Measurements from ENCODE around the gene AAGAB. TPM values are rescaled to one million over a fixed set of nuclear protein-coding genes. Genes with fewer than 3 reads are reported as not detected.

AAGAB gene
- total and polyA plus RNA-seq, 9 donors: 7.8 to 37.1 (median 22.8) TPM

DNA sequence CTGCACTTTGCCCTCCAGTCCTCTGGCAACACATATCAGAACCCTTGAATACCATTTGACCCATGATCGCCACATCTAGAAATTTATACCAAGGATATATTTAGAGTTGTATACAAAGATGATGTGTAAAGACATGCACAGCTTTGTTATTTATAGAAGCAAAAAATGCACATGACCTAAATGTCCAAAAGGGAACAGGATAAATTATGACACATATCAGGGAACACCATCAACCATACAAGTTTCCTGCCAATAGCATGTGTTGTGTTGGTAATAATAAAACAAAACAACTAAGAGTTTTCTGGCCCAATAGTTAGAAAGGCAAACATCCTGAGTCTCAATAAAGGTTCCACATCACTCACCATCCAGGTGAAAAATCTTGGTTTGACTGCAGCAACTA, 51.5 kb downstream of the AAGAB start:
- Histone ChIP-seq H3K9me3 (no peaks in the 10 kb centered on the region), H3K4me1 (ENCODE audit: insufficient read depth) (peaks cover 9% of the 10 kb centered on the region), H3K36me3 (no peaks in the 10 kb centered on the region), H3K27ac (no peak overlapping the region), H3K4me3 (no peak overlapping the region), H3K27me3 (no peaks in the 10 kb centered on the region)
- TF ChIP-seq, protein P1, sequence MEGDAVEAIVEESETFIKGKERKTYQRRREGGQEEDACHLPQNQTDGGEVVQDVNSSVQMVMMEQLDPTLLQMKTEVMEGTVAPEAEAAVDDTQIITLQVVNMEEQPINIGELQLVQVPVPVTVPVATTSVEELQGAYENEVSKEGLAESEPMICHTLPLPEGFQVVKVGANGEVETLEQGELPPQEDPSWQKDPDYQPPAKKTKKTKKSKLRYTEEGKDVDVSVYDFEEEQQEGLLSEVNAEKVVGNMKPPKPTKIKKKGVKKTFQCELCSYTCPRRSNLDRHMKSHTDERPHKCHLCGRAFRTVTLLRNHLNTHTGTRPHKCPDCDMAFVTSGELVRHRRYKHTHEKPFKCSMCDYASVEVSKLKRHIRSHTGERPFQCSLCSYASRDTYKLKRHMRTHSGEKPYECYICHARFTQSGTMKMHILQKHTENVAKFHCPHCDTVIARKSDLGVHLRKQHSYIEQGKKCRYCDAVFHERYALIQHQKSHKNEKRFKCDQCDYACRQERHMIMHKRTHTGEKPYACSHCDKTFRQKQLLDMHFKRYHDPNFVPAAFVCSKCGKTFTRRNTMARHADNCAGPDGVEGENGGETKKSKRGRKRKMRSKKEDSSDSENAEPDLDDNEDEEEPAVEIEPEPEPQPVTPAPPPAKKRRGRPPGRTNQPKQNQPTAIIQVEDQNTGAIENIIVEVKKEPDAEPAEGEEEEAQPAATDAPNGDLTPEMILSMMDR (IDR thresholded peaks at IDR 0.05): no peak
- TF ChIP-seq POLR2A (IDR thresholded peaks at IDR 0.05) (no peak), EP300 (IDR thresholded peaks at IDR 0.05) (no peak)
- intact Hi-C loops (cut with DNase I): no loop called here
- WGBS, 3 donors: 90 to 97% (median 97%) methylated on average over 1 of the region's 1 CpG
- DNase-seq: no peak

GRCh38 chr15:67202091-67202490, 52.4 kb downstream of the AAGAB start:
- Histone ChIP-seq H3K27me3 (no peaks in the 10 kb centered on the region), H3K27ac (no peak overlapping the region), H3K36me3 (no peaks in the 10 kb centered on the region), H3K9me3 (no peaks in the 10 kb centered on the region), H3K4me1 (ENCODE audit: insufficient read depth) (peaks cover 11% of the 10 kb centered on the region), H3K4me3 (no peak overlapping the region)
- 96 to 98% (median 97%) methylated on average over 2 of the region's 2 CpGs for WGBS, 3 donors
- TF ChIP-seq EP300 (IDR thresholded peaks at IDR 0.05) (no peak), POLR2A (IDR thresholded peaks at IDR 0.05) (no peak)
- TF ChIP-seq, protein P1 (IDR thresholded peaks at IDR 0.05): no peak
- intact Hi-C loops (cut with DNase I): no loop called here
- no peak for DNase-seq

DNA sequence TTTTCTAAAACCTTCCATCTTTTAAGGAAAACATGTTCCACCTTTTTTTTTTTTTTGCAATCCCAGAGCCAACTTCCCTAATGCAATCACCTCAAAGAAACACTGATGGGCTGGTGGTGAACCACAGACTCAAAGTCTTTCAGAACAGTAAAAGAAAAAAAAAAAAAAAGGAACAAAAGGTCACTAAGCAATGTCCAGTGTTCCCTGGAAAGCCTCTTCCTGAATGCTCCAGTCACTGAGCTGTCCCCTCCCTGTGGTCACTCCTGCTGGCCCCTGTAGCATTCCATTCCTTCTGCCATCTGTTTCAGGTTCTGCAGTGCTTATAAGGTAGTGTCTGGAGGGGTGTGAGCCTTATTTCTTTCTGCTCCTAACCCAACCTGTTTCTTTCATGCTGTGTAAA, 53.3 kb downstream of the AAGAB start:
- TF ChIP-seq EP300 (IDR thresholded peaks at IDR 0.05): no peak
- TF ChIP-seq, protein P1 (IDR thresholded peaks at IDR 0.05): no peak
- intact Hi-C loops (cut with DNase I): no loop called here

DNA sequence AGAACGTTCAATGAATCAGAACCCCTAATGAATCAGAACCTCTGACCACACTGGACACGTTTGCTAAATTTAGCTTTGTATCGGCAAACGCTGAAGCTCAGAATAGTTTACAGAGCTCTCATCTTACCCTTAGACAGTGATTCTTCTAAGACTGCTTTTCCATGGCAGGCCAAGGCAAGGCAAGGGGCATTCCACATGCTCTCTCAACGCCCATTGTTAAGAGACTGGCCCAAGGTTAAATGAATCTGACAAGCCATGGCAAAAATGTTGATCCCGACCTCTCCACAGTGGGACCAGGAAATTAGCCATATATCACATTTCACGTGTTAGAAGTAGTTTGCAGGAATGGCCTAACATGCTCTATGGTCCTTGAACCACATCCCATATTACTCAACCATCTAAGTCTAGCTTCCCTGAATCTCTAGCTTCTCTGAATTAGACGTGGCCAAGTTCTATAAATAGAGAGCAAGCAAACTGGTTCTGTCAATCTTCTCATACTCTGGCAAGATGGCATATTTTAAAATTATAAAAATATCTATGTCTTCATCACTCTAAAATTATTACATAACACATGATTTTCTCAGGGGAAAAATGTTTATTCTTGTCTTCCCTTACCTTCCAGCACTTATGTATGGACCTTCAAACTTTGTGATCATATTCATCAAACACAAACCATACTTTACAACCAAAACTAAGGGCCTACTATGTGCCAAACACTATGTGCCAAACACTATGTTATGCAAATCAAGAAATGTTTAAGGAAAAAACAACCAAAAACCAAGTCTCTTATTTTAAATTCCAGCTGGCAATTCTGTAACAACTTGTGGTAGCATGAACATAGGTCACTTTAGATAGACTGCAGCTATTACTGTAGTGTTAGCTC, 54.3 kb downstream of the AAGAB start:
- TF ChIP-seq, protein P1 (IDR thresholded peaks at IDR 0.05): no peak
- TF ChIP-seq EP300 (IDR thresholded peaks at IDR 0.05) (no peak), POLR2A (IDR thresholded peaks at IDR 0.05) (no peak)
- Histone ChIP-seq H3K4me3 (no peak overlapping the region), H3K27me3 (no peaks in the 10 kb centered on the region), H3K36me3 (no peaks in the 10 kb centered on the region), H3K9me3 (no peaks in the 10 kb centered on the region), H3K27ac (no peak overlapping the region), H3K4me1 (ENCODE audit: insufficient read depth) (peaks cover 15% of the 10 kb centered on the region)
- intact Hi-C loops (cut with DNase I): no loop called here
- WGBS, 3 donors: 57 to 74% (median 63%) methylated on average over 8 of the region's 8 CpGs
- DNase-seq: no peak

More for the DNA sequence above, 53.3 kb downstream of the AAGAB start:
- Histone ChIP-seq H3K4me1 (ENCODE audit: insufficient read depth) (peaks cover 14% of the 10 kb centered on the region), H3K4me3 (no peak overlapping the region), H3K9me3 (no peaks in the 10 kb centered on the region), H3K36me3 (no peaks in the 10 kb centered on the region), H3K27ac (no peak overlapping the region), H3K27me3 (no peaks in the 10 kb centered on the region)
- no peak for DNase-seq
